ENCODE results near the gene MOB3C. TPM values are rescaled to one million over a fixed set of nuclear protein-coding genes. Genes with fewer than 3 reads are reported as not detected.

MOB3C gene
- total RNA-seq, 1 donor from 2014 or later = 14.1 TPM

- Histone ChIP-seq H3K27me3 (ENCODE audit: control insufficient read depth in 3 of 3, insufficient read depth in 3 of 3, low read length in 3 of 3) (no peaks in the 10 kb centered on the region), H3K9ac (ENCODE audit: low read depth in 1 of 3, low read length in 3 of 3) (no peak overlapping the region), H3K4me3 (ENCODE audit: low read length in 3 of 3) (no peak overlapping the region), H3K27ac (ENCODE audit: low read depth, low read length) (no peak overlapping the region), H3K4me1 (ENCODE audit: control insufficient read depth in 3 of 3, insufficient read depth in 3 of 3, low read length in 3 of 3) (no peaks in the 10 kb centered on the region), H3K36me3 (ENCODE audit: control insufficient read depth in 3 of 3, insufficient read depth in 3 of 3, low read length in 3 of 3) (peaks cover 30 to 48% (median 45%) of the 10 kb centered on the region in 3 donors), H3K9me3 (ENCODE audit: control insufficient read depth in 3 of 3, low read length in 3 of 3) (no peaks in the 10 kb centered on the region)
These were observed 47.5 kb downstream of the MOB3C start for GRCh38 chr1:46569116-46569515.

- Histone ChIP-seq H3K9me3 (ENCODE audit: control insufficient read depth in 3 of 3, low read length in 3 of 3) (no peaks in the 10 kb centered on the region), H3K4me1 (ENCODE audit: control insufficient read depth in 3 of 3, insufficient read depth in 3 of 3, low read length in 3 of 3) (no peaks in the 10 kb centered on the region), H3K27me3 (ENCODE audit: control insufficient read depth in 3 of 3, insufficient read depth in 3 of 3, low read length in 3 of 3) (no peaks in the 10 kb centered on the region), H3K9ac (ENCODE audit: low read depth in 1 of 3, low read length in 3 of 3) (no peak overlapping the region), H3K27ac (ENCODE audit: low read depth, low read length) (no peak overlapping the region), H3K4me3 (ENCODE audit: low read length in 3 of 3) (no peak overlapping the region), H3K36me3 (ENCODE audit: control insufficient read depth in 3 of 3, insufficient read depth in 3 of 3, low read length in 3 of 3) (peaks cover 32 to 47% (median 44%) of the 10 kb centered on the region in 3 donors)
These were observed 48.1 kb downstream of the MOB3C start for GRCh38 chr1:46568461-46568891.

GRCh38 chr1:46563341-46563740, 53.3 kb downstream of the MOB3C start:
- H3K4me1 ChIP-seq (ENCODE audit: control insufficient read depth in 3 of 3, insufficient read depth in 3 of 3, low read length in 3 of 3) = no peaks in the 10 kb centered on the region
- H3K4me3 ChIP-seq (ENCODE audit: low read length in 3 of 3) = no peak overlapping the region
- no peaks in the 10 kb centered on the region for H3K9me3 ChIP-seq (ENCODE audit: control insufficient read depth in 3 of 3, low read length in 3 of 3)
- H3K36me3 ChIP-seq (ENCODE audit: control insufficient read depth in 3 of 3, insufficient read depth in 3 of 3, low read length in 3 of 3) = peaks cover 60 to 75% (median 69%) of the 10 kb centered on the region in 3 donors
- H3K9ac ChIP-seq (ENCODE audit: low read depth in 1 of 3, low read length in 3 of 3) = no peak overlapping the region
- no peaks in the 10 kb centered on the region for H3K27me3 ChIP-seq (ENCODE audit: control insufficient read depth in 3 of 3, insufficient read depth in 3 of 3, low read length in 3 of 3)
- H3K27ac ChIP-seq (ENCODE audit: low read depth, low read length) = no peak overlapping the region

- no peaks in the 10 kb centered on the region for H3K27me3 ChIP-seq (ENCODE audit: control insufficient read depth in 3 of 3, insufficient read depth in 3 of 3, low read length in 3 of 3)
- no peak overlapping the region for H3K9ac ChIP-seq (ENCODE audit: low read depth in 1 of 3, low read length in 3 of 3)
- peaks cover 63 to 76% (median 71%) of the 10 kb centered on the region in 3 donors for H3K36me3 ChIP-seq (ENCODE audit: control insufficient read depth in 3 of 3, insufficient read depth in 3 of 3, low read length in 3 of 3)
- H3K9me3 ChIP-seq (ENCODE audit: control insufficient read depth in 3 of 3, low read length in 3 of 3) = no peaks in the 10 kb centered on the region
- H3K27ac ChIP-seq (ENCODE audit: low read depth, low read length) = no peak overlapping the region
- peaks cover 0 to 2% (median 0%) of the 10 kb centered on the region in 3 donors for H3K4me1 ChIP-seq (ENCODE audit: control insufficient read depth in 3 of 3, insufficient read depth in 3 of 3, low read length in 3 of 3)
- no peak overlapping the region for H3K4me3 ChIP-seq (ENCODE audit: low read length in 3 of 3)
These were observed 54.1 kb downstream of the MOB3C start for GRCh38 chr1:46562498-46562897.

- Histone ChIP-seq H3K27ac (ENCODE audit: low read depth, low read length) (no peak overlapping the region), H3K27me3 (ENCODE audit: control insufficient read depth in 3 of 3, insufficient read depth in 3 of 3, low read length in 3 of 3) (no peaks in the 10 kb centered on the region), H3K4me3 (ENCODE audit: low read length in 3 of 3) (no peak overlapping the region), H3K9ac (ENCODE audit: low read depth in 1 of 3, low read length in 3 of 3) (peak overlapping the region in 1 of 3 donors; percentile 25), H3K4me1 (ENCODE audit: control insufficient read depth in 3 of 3, insufficient read depth in 3 of 3, low read length in 3 of 3) (peaks cover 0 to 2% (median 0%) of the 10 kb centered on the region in 3 donors), H3K9me3 (ENCODE audit: control insufficient read depth in 3 of 3, low read length in 3 of 3) (no peaks in the 10 kb centered on the region), H3K36me3 (ENCODE audit: control insufficient read depth in 3 of 3, insufficient read depth in 3 of 3, low read length in 3 of 3) (peaks cover 44 to 54% (median 44%) of the 10 kb centered on the region in 3 donors)
These were observed 57.6 kb downstream of the MOB3C start for GRCh38 chr1:46558966-46559365.

GRCh38 chr1:46558141-46558963, 58.3 kb downstream of the MOB3C start:
- H3K36me3 ChIP-seq (ENCODE audit: control insufficient read depth in 3 of 3, insufficient read depth in 3 of 3, low read length in 3 of 3) = peaks cover 44 to 52% (median 44%) of the 10 kb centered on the region in 3 donors
- no peak overlapping the region for H3K4me3 ChIP-seq (ENCODE audit: low read length in 3 of 3)
- H3K27me3 ChIP-seq (ENCODE audit: control insufficient read depth in 3 of 3, insufficient read depth in 3 of 3, low read length in 3 of 3) = peaks cover 0 to 2% (median 1%) of the 10 kb centered on the region in 3 donors
- no peak overlapping the region for H3K9ac ChIP-seq (ENCODE audit: low read depth in 1 of 3, low read length in 3 of 3)
- no peaks in the 10 kb centered on the region for H3K9me3 ChIP-seq (ENCODE audit: control insufficient read depth in 3 of 3, low read length in 3 of 3)
- no peak overlapping the region for H3K27ac ChIP-seq (ENCODE audit: low read depth, low read length)
- peaks cover 0 to 2% (median 0%) of the 10 kb centered on the region in 3 donors for H3K4me1 ChIP-seq (ENCODE audit: control insufficient read depth in 3 of 3, insufficient read depth in 3 of 3, low read length in 3 of 3)

Other genes starting within 250 kb of the MOB3C start
- gene FAAH, start 222.5 kb downstream of the MOB3C start, total RNA-seq = 13.6 TPM
- gene DMBX1, start 127.0 kb downstream of the MOB3C start, total RNA-seq = not detected
- gene KNCN, start 65.2 kb downstream of the MOB3C start, total RNA-seq = not detected
- 20.4 TPM for gene MKNK1, start 12.5 kb downstream of the MOB3C start, total RNA-seq
- 50.1 TPM for gene ATPAF1, start 51.6 kb upstream of the MOB3C start, total RNA-seq
- not detected for gene TEX38, start 55.0 kb upstream of the MOB3C start, total RNA-seq
- gene EFCAB14, start 102.3 kb upstream of the MOB3C start, total RNA-seq = 50.6 TPM
- not detected for gene CYP4B1, start 182.2 kb upstream of the MOB3C start, total RNA-seq